ENCODE measurements around the gene RASSF5.
A peak's percentile ranks its signal among the peaks of the same experiment; 100 is the strongest.

The RASSF5 gene

GRCh38 chr1:206497774-206498173 lies 9.6 kb upstream of the RASSF5 start:
- DNase-seq (ENCODE audit: low spot score) = no peak

DNA sequence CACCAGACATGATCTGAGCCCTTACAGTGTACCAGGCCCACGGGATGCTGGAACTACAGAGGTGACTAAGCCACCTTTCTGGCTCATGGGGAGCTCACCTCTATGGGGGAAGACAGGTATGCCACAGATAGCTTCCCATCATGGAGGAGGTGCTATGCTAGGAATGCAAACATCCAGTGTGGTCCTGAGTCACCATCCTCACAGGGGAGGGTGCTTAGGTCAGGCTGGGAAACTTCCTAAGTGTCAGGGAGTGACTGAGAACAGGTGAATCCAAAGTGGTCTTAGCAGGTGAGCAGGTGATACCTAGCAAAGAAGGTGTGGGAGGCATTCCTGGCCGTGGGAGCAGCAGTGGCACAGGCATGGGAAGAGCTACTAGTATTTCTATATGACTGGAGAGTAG lies 8.6 kb upstream of the RASSF5 start:
- DNase-seq (ENCODE audit: low spot score) = no peak

- no peak for DNase-seq (ENCODE audit: low spot score)
Measured at GRCh38 chr1:206500046-206500445, 7.3 kb upstream of the RASSF5 start.

GRCh38 chr1:206501881-206502280 lies 5.5 kb upstream of the RASSF5 start:
- no peak for DNase-seq (ENCODE audit: low spot score)

DNA sequence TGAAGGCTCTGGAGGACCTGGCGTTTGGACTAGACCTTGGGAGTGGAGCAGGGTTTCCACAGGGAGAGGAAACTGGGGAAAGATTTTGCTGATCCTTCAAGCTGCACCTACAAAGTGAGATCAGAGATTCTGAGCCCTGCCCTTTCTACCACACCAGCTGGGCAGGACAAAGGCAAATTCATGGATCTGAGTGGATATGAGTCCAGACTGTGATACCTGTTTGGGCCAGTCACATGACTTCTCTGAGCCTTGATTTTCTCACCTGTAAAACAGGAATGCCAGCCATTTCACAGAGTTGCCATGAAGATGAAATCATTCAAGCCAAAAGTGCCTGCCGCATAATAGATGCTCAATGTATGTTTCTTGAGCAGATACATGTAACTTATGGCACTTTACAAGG lies 4.9 kb upstream of the RASSF5 start:
- no peak for DNase-seq (ENCODE audit: low spot score)

DNA sequence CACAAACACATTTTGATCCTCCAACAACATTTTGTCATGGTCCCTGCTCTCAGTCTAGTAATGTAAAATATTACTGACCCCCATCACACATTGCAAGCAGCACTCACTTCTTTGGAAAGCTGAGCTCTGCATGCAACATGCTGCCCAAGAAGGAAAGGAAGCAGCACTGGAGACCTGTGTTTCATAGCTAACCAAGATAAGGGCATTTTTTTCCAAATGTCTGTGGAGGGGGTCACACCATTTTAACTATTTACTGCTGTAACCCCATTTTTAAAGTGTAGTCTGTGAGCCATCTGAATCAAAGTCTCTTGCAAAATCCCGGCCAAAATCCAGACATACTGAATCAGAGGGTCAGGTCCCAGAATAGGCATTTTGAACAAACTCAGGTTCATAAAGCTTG lies 4.5 kb upstream of the RASSF5 start:
- DNase-seq (ENCODE audit: low spot score) = no peak

DNA sequence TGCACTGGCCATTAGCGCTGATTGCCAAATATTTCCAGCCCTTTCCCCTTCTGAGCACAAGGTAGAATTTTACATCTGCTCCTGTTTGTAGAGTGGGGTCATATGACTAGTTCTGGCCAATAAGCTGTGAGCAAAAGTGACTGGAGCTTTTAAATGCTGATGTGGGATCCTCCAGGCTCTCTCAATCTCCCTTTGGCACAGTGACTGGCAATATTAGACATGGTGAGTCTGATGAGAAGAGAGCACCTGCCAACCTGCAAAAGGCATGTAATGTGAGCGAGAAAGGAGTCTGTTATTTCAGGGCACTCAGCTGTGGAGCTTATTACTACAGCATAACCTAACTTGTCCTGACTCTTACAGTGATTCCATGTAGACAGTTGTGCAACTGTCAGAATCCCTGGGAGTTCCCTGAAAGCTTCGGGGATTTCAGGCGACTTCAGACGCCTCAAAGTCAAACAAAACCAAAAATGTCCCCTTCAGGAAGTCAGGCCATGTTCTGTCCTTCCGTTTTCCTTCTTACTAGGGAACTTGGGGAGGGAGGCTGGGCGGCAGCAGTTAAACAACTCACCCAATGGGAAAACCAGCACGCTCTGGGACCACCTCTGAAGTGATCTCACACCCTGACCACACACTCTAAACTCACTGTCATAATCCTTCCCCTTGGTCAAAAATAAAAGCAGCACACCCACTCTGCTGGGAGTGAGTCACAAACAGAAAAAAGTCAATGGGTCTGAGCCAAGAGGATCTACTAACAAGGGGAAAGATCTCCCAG lies 3.6 kb upstream of the RASSF5 start:
- no peak for DNase-seq (ENCODE audit: low spot score)

GRCh38 chr1:206504363-206504713 lies 3.0 kb upstream of the RASSF5 start:
- DNase-seq (ENCODE audit: low spot score) = no peak

DNA sequence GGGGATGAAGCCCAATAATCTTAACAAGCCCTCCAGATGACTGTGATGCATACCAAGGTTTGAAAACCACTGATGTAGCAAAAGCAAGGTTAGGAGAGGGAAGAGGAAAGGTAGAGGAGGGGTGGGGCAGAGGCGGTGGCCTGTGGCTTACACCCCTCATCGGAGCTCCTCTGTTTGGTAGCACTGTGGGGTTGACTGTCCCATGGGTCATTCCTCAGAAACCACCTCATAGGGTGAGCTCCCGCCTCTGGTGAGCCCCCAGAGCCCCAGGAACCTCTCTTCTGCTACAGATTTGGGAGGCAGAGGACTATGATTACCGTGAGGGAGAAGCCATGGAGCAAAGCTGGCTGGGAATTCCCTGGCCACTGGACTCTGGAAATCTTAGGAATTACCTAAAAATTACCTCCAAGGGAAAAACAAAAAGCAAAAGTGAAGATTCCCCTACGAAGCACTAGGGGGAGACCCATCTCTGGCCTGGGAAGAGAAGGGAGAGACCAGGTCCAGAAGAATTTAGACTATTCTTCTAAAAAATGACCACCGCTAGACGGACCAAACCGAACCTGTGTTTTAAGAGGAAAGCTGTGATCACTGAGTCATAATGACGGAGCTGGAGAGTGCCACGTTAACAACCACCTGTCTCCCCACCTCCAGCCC lies 1.5 kb upstream of the RASSF5 start:
- DNase-seq (ENCODE audit: low spot score) = no peak

GRCh38 chr1:206506405-206507283 lies 687 bp upstream of the RASSF5 start:
- peak; percentile 54 for DNase-seq (ENCODE audit: low spot score)

- DNase-seq (ENCODE audit: low spot score) = no peak
Measured at GRCh38 chr1:206508130-206508889, 979 bp downstream of the RASSF5 start.

GRCh38 chr1:206508956-206509355 lies 1.6 kb downstream of the RASSF5 start:
- DNase-seq (ENCODE audit: low spot score) = no peak

GRCh38 chr1:206509612-206510257 lies 2.4 kb downstream of the RASSF5 start:
- DNase-seq (ENCODE audit: low spot score) = no peak

DNA sequence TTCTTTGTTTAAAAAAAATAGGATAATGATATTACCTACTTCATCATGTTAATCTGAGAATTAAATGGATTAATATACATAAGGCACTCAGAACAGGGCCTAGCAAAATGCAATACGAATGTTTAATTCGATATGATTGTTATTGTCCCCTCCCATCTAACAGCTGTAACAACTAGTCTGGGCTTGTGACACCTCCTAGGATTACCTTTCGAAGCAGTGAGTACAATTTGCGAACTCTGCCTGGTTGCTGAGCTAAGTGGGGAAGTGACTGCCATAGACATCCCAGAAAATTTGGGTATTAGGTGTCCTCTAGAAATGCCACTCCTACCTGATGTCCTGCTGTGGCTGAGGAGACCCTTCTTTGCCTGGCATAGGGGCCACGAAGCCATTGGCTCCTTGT lies 3.0 kb downstream of the RASSF5 start:
- DNase-seq (ENCODE audit: low spot score) = no peak

GRCh38 chr1:206511362-206512057 lies 4.2 kb downstream of the RASSF5 start:
- no peak for DNase-seq (ENCODE audit: low spot score)

DNA sequence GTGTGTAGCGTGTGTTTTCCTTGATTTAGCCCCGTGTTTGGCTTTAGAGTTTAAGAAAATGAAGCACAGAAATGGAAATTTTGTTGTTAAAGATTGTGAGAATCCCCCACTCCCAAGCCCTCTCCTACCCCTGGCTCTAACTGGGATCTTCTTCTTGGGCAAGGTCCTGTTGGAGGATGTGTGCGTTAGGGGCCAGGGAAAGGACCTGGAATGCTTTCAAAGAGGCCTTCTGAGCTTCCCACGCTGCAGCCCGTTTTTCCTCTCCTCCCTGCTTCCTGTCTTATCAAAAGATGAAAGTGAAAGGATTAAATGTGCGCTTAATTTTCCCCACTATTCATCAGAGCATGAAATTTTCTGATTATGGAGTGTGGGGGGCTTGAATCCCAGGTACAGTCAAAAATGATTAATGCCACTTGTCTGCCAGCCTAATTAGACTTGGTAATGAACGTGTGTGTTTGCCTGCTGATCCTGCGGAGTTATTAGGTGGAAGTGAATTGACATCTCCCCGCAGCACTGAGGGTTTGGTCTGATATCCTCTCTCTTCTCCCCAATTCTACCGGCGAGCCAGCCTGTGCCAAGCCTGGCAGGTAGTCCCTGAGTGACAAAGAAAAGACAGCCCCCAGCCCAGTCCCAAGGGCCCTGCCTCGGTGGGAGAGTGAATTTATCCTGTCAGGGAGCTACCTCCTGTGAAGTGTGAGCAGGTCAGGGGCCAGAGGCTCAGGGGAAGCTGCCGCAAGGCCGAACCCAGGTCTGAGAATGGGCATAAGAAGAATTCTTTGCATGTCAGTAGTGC lies 4.9 kb downstream of the RASSF5 start:
- no peak for DNase-seq (ENCODE audit: low spot score)

DNA sequence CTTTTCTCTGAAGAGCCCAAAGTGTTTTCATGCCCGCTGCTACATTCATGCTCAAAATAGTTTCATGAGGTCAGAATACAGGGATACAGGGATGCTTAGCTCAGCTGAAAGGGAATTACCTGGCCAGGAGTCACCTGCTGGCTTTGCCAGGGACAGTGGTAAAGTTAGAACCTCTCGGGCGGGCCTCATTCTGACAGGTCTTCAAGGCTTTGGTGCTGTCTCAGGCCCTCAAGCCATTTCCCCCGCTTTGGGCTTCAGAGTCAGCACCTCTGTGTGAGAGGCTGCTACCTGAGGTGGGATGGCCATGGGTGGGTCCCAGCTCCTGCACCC lies 5.5 kb downstream of the RASSF5 start:
- no peak for DNase-seq (ENCODE audit: low spot score)

GRCh38 chr1:206513312-206514111 lies 6.2 kb downstream of the RASSF5 start:
- no peak for DNase-seq (ENCODE audit: low spot score)

- DNase-seq (ENCODE audit: low spot score) = no peak
Measured at GRCh38 chr1:206514813-206515387, 7.6 kb downstream of the RASSF5 start.
